ENCODE results near the gene SANBR. TPM values are rescaled to one million over a fixed set of nuclear protein-coding genes. Genes with fewer than 3 reads are reported as not detected.
A peak's percentile ranks its signal among the peaks of the same experiment; 100 is the strongest.
"Not testable (repeated sequence)": the region's sequence is repeated elsewhere in the genome, so short reads cannot be mapped to it uniquely, and the experiment has no call there.

The SANBR gene
- 19.7 TPM for total RNA-seq

DNA sequence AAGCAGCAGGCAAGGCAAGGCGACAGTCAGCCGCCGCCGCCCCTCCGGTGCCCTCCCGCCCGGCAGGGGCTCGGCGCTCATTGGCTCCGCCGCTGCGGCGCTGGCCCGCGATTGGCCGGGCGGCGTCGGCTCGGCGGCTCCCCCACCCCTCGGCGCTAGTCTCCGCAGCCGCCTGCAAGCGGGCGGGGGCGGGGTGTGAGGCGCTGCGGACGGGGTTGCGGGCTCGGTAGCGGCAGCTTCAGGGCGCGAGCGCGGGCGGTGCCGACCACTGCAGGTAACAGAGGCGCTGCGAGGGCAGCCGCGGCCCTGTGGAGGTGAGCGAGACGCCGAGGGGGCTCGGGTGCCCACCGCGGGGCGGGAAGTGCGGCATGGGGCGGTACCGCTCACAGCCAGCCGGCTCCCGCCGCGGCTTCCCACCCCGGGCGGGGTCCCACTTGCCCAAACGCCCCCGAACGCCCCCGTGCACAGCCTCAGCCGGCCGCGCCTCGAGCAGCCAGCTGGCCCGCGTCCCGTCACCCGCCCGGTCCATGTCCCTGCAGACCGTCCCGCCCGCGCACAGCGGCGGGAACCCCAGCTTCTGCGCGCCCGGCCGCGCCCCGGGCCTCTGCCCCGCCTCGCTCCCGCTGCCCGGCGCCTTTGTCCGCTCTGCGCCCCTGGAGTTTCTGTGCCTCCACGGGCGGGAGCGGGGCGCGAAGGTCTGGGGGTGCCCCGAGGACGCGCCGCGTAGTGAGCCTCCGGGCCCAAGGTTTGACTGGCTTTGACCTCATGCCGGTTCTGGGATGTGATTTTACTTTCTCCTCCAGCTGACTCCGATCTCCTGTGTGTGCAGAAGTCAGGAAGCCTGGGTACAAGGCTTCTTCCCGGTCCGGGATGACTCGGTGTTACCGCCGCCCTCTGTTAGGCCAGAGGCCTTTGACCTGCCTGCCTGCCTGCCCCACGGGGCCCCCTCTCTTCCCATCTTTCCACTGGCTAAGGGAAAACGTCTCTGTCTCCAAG lies at the start of gene SANBR:
Gene SANBR (plus strand): TSS at position 158 of the 996 bp plus-strand sequence. CDS start 4,480 bp downstream, outside the sequence.
- peak; percentile 98 for ATAC-seq
- intact Hi-C loops (cut with DNase I), result no loop called here

DNA sequence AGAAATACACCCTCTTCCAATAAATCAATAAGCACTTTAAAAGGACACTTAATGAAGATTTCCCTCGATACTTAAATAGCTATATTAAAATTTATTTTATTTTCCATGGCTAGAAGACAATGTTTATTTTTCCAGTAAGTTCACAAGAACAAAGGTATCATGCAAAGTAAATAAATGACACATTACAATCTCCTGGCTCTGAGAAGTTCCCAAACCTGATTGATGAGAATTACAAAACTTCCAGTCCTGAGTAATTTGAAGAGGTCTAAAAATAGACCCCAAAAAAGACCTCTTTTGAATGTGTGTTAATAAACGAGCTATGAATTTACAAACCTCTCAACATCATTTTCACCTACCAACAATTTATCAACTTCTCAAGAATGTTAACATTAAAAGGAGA lies 49.7 kb upstream of the SANBR start:
- intact Hi-C loops (cut with DNase I), result no loop called here
- DNase-seq (ENCODE audit: low spot score) (no peak), ATAC-seq (no peak)

More for the DNA sequence above, at the start of gene SANBR:
- peak; percentile 87 for DNase-seq (ENCODE audit: low spot score)

DNA sequence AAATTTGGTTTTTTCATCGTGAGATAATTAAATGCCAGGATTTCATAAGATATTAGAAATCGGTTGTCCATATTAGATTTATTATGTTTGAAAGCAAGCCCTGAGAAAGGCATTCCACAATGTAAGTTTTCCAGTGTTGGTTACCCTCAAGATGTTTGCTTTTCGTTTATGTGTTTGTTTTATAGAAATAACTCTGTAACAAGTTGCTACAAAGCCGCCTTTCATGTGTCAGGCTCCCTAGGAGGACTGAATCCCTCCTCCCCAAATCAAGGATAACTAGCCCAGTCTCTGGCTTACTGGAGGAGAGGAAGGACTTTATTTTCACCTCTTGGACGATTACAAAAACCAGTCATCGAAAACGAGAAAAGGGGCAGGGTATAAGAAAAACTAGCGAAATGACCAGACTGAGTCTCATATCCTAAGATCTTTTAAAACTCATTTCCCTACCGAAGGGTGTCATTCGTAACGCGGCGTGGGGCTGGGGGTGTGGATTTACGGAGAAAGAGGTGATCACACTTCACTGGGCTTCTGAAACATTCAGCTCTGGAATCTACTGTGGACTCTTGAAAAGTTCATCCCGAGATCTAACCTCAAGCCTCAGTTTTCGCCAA lies 49.2 kb upstream of the SANBR start:
- ATAC-seq (no peak), DNase-seq (ENCODE audit: low spot score) (no peak)
- intact Hi-C loops (cut with DNase I), result no loop called here

DNA sequence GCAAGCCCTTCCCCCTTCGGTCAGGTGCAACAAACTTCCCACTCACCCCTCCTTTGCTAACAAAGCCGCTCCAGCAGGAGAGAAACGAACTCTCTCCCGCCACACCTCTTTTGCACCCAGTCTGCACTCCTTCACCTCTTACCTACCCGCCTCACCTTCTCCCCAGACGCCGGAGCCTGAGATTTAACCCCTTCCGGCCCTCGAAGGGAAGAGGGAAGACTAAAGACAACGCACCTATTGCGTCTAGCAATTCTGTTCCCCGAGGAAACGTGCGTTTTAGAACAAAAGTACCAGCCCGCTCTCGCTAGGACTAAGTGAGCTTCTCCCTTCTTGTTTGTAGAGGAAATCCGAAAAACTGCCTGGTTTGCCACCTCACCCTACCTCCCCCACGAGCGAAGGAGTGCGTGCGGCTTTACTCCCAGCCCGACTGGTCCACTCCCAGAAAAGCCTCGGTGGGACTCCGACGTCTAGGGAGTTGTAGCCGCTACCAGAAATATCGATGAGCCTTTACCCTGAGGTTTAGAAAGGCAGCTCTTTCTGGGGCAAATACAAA lies 48.6 kb upstream of the SANBR start:
- intact Hi-C loops (cut with DNase I), result no loop called here
- DNase-seq (ENCODE audit: low spot score), result peak; percentile 80
- peak; percentile 93 for ATAC-seq

DNA sequence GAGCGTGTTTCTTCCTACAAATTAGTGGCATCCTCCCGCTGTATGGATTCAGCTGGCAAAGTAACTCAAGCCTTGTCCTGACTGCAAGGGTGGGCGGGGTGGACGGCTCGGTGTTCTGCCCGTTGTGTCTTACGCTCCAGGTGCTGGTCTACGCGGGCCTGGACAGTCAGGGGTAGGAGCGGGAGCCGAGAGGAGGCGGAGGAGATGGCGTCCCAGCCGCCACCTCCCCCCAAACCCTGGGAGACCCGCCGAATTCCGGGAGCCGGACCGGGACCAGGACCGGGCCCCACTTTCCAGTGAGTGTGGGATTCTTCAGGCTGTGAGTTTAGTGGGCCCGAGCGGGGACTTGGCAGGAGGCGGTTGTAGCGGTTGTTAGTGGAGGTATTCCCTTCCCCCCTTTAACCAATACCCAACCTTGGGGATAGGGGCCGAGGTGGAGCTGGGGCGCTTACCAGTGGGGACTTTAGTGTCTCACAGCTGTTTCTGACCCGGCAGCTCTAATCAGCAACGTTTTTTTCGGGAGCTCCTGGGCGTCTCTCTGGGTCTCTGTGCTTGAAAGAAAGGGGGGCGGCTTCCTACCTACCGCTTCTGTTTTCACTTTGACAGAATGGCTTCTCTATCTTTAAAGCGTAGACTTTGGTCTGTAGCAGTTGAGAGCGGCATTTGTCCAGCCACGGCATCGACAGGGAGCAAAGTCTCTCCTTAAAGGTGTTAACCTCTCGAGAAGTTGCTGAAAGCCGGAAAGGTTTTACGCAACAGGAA lies 47.9 kb upstream of the SANBR start, which contains the start of the genes PEX13 and PUS10:
Gene PEX13 (plus strand): TSS at position 165 of the 762 bp plus-strand sequence. CDS start 40 bp downstream, at position 205.
Gene PUS10 (minus strand): TSS at position 700 of the 762 bp plus-strand sequence. CDS start 6,365 bp downstream, outside the sequence.
- peak; percentile 98 for ATAC-seq
- intact Hi-C loops (cut with DNase I), result no loop called here

DNA sequence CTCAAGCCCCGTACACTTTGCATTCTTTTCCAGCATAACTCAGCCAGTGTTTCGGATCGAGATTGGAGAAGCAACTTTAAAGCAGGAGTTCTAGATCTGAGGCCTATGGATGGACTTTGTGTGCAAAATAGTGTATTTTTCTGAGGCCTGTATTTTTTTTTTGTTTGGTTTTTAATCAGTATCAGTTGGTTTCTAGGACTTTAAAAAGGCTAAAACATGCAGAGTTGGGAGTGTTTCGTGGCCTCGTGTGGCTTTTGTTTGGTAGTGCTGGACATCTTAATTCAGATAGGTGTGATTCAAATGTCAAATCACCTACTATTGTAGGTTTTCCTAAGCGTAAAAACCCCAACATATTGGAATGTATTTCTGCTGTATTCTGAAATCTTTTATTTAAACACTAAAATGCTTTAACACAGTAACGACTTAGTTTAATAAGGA lies 47.3 kb upstream of the SANBR start:
- intact Hi-C loops (cut with DNase I), result no loop called here
- ATAC-seq (no peak), DNase-seq (ENCODE audit: low spot score) (no peak)

More for the DNA sequence above, 47.9 kb upstream of the SANBR start, which contains the start of the genes PEX13 and PUS10:
- DNase-seq (ENCODE audit: low spot score), result peak; percentile 85

DNA sequence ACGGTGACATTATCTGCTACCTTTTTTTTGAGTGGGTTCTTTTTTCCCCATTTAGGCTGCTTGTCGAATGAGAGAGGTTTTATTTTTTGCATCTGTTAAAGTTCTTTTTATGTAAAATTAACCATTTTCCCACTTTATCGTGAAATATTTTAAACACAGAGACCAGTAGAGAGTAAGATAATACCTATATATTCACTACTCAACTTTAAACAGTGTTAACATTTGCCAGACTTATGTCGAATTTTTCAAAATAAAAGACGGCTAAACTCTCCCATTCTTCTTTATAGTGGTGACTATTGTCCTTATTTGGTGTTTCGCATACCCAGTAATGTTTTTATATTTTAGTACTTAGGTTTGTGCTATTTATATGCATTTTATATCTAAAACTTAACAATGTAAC lies 46.9 kb upstream of the SANBR start:
- ATAC-seq, result no peak
- DNase-seq (ENCODE audit: low spot score), result no peak
- intact Hi-C loops (cut with DNase I), result no loop called here

DNA sequence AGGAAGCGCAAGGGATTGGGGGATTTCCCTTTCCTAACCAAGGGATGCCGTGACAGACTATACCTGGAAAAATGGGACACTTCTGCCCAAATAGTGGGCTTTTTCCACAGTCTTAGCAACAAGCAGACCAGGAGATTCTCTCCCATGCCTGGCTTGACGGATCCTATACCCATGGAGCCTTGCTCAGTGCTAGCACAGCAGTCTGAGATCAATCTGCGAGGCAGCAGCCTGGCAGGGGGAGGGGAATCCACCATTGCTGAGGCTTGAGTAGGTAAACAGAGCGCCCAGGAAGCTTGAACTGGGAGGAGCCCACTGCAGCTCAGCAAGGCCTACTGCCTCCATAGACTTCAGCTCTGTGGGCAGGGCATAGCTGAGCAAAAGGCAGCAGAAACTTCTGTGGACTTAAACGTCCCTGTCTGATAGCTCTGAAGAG lies 44.4 kb upstream of the SANBR start:
- ATAC-seq (no peak), DNase-seq (ENCODE audit: low spot score) (no peak)
- intact Hi-C loops (cut with DNase I), result no loop called here

DNA sequence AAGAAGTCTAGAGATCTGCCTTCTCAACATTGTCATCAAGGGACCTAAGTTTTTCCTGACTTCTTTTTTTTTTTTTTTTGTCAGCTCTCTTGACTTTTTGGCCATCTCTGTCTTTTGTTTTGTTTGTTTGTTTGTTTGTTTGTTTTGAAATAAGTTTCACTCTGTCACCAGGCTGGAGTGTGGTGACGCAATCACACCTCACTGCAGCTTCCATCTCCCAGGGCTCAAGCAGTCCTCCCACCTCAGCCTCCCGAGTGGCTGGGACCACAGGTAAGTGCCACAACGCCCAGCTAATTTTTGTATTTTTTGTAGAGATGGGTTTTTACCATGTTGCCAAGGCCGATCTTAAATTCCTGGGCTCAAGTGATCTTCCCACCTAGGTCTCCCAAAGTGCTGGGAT lies 42.0 kb upstream of the SANBR start:
- intact Hi-C loops (cut with DNase I), result no loop called here
- no peak for ATAC-seq
- DNase-seq (ENCODE audit: low spot score), result no peak

DNA sequence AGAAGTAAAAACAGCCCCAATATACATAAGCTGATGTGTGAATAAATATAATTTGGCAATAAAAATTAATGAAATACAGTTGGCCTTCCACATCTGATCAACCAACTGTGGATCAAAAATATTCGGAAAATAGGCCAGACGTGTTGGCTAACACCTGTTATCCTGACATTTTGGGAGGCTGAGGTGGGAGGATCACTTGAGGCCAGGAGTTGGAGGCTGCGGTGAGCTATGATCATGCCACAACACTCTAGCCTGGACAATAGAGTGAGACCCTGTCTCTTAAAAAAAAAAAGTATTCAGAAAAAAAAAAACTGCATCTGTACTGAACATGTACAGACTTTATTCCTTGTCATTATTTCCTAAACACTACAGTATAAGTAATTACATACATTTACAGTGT lies 36.1 kb upstream of the SANBR start:
- DNase-seq (ENCODE audit: low spot score), result no peak
- intact Hi-C loops (cut with DNase I), result no loop called here
- no peak for ATAC-seq

DNA sequence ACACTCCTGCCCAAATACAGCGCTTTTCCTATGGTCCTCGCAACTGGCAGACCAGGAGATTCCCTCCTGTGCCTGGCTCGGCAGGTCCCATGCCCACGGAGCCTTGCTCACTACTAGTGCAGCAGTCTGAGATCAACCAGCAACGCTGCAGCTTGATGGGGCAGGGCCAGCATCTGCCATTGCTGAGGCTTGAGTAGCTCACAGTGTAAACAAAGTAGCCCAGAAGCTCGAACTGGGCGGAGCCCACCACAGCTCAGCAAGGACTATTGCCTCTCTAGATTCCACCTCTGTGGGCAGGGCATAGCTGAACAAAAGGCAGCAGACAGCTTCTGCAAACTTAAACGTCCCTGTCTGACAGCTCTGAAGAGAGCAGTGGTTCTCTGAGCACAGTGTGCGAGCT lies 31.1 kb upstream of the SANBR start:
- DNase-seq (ENCODE audit: low spot score); intact Hi-C loops (cut with DNase I); ATAC-seq: not testable (repeated sequence)

DNA sequence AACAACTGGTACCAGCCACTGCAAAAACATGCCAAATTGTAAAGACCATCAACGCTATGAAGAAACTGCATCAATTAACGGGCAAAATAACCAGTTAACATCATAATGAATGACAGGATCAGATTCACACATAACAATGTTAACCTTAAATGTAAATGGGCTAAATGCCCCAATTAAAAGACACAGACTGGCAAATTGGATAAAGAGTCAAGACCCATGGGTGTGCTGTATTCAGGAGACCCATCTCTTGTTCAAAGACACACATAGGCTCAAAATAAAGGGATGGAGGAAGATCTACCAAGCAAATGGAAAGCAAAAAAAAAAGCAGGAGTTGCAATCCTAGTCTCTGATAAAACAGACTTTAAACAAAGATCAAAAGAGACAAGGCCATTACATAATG lies 29.0 kb upstream of the SANBR start:
- ATAC-seq, result not testable (repeated sequence)

DNA sequence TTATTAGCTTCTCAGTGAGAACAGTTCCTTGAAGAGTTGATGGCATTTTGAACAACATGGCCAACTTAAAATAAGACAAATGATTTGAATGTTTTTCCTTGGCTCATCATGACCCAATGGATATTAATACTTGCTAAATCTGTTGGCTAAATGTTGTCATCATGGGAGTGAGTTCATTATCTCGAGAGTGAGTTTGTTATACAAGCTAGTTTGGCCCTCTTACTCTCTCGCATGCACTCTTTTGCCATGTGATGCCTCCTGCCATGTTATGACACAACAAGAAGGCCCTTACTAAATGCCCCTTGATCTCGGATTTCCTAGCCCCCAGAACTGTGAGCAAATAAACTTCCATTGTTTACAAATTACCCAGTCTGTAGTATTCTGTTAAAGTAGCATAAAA lies 22.9 kb upstream of the SANBR start:
- no peak for ATAC-seq
- intact Hi-C loops (cut with DNase I), result no loop called here
- DNase-seq (ENCODE audit: low spot score), result no peak

More for the DNA sequence above, 29.0 kb upstream of the SANBR start:
- DNase-seq (ENCODE audit: low spot score); intact Hi-C loops (cut with DNase I): not testable (repeated sequence)

DNA sequence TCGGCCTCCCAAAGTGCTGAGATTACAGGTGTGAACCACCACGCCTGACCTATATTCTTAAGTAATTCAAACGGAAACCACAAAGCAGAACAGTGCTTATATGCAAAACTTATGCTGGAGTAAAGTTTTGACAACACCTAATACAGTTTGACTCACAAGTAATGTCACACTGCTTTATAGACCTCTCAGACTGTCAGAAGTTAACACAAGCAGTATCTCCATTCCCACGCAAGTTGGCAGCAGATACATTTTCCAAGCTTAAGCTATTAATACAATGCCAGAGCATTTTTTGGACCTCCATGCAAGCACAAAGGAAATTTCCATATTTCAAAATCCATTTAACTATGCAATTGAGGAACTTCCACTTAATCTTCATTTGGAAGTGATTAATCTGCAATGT lies 21.0 kb upstream of the SANBR start:
- intact Hi-C loops (cut with DNase I), result no loop called here
- DNase-seq (ENCODE audit: low spot score) (no peak), ATAC-seq (peak; percentile 53)

DNA sequence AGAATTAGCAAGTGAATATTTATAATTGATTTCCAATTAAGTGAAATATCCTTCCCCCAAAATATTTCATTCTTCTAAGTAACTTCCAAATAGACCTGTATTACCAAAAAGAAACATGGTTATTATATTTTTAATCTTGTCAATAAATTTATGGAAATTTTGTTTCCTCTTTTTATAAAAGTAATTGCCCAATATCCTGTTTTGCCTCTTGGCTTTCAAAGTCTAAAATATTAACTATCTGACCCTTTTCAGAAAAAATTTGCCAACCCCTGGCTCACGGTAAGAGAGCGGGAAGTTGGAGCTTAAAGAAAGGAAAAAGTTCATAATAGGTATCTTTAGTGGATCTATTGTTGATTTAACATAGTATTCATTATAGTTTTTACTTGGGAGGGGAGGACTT lies 20.4 kb upstream of the SANBR start:
- intact Hi-C loops (cut with DNase I), result no loop called here
- ATAC-seq, result no peak
- no peak for DNase-seq (ENCODE audit: low spot score)

DNA sequence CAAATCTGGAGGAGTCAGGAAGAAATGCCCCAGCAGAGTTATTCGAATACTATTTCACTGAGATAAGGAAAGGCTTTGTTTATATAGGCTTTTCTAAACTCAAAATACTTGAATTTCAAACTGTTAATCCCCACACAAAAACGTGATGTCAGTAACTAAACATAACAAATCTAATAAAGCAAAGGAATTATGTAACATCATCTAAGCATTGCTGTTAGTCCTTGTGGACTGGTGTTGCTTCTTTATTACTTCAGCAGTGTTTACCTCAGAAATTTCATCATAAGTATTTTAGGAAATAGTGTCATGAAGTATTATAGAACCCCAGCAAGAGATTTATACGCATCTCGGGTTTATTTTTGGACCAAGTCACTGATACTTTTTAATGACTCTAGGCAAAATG lies 19.7 kb upstream of the SANBR start:
- intact Hi-C loops (cut with DNase I), result no loop called here
- DNase-seq (ENCODE audit: low spot score) (no peak), ATAC-seq (no peak)

DNA sequence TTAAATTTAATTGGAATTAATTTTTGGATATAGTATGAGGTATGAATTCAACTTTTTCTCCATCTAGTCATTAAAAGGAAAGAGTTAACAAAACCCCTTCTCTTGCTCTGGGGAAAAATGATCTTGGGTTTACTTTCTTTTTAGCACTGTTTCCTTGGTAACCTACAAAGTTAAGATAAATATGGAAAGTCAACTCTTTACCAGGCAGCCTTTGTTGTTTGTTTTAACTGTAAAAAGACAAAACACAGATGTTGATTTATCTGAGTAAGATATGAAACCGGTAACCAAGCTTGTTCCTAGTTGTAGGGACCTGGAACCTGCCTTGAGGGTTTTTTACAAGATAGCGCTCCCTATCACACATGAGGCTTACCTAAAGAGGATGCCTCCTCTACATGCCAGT lies 10.1 kb upstream of the SANBR start:
- intact Hi-C loops (cut with DNase I), result no loop called here
- DNase-seq (ENCODE audit: low spot score), result no peak
- ATAC-seq, result no peak

DNA sequence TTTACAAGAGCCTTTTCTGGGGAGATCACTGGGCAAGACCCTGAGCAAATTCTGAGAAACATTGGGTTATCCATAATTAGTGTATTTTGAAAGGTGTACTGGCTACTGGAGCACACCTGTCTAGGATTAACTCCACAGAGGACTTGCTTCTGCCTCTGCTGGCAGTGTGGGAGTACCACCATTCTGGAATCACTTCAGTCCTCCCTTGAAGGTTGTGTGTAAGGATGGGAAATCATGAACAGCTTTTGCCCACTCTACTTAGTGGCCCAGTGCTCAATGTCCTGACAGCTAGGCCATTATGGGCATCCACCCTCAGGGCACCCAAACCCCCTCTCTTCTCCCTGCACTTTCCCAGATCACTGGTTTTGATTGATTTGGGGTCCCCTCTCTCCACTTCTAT lies 8.1 kb upstream of the SANBR start:
- no peak for ATAC-seq
- no peak for DNase-seq (ENCODE audit: low spot score)
- intact Hi-C loops (cut with DNase I), result no loop called here

DNA sequence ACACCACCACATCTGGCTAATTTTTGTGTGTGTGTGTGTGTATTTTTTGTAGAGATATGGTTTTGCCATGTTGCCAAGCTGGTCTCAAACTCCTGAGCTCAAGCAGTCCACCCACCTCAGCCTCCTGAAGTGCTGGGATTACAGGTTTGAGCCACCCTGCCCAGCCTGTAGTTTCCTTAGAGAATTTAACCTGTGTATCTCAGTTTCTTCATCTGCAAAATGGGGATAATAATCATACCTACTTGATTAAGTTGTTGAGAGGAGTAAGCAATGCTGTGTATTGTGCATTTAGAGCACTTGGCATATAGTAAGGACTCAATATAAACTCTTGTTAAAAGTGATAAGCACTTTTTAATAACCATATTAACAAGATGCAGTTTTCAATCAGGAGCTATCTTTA lies 6.3 kb upstream of the SANBR start:
- intact Hi-C loops (cut with DNase I), result no loop called here
- DNase-seq (ENCODE audit: low spot score), result no peak
- no peak for ATAC-seq
